GM12878 (cell line): ENCODE data around the gene MAD1L1. TPM values are rescaled to one million over a fixed set of nuclear protein-coding genes. Genes with fewer than 3 reads are reported as not detected.
A peak's percentile ranks its signal among the peaks of the same experiment; 100 is the strongest.

Experiments
- BHLHE40 ChIP-seq, 2 experiments: fragments of 450-650 bp in 1 of 2; IDR thresholded peaks; 2 replicates each; pipeline ENCODE4 v1.6.1; 2011 to 2017; ENCODE audit warnings: low read depth in 2 of 2, borderline replicate concordance in 1 of 2, improper control_type of control experiment in 1 of 2, low read length in 1 of 2, mild to moderate bottlenecking in 1 of 2
- CEBPB ChIP-seq, 2 experiments: fragments of 150-350 bp in 1 of 2; IDR thresholded peaks; 2 replicates each; pipeline ENCODE4 v1.6.1; 2012 to 2014; ENCODE audit warnings: low read depth in 2 of 2, low read length in 2 of 2, borderline replicate concordance in 1 of 2, inconsistent platforms in 1 of 2
- CHD2 ChIP-seq: IDR thresholded peaks from 2 replicates; pipeline ENCODE4 v1.6.1; 2011; ENCODE audit warnings: low read depth, low read length, improper control_type of control experiment, borderline replicate concordance
- CUX1 ChIP-seq: IDR thresholded peaks from 2 replicates; pipeline ENCODE4 v1.6.1; 2012; ENCODE audit warnings: improper control_type of control experiment, low read depth, low read length; ENCODE audit not compliant: insufficient replicate concordance
- E4F1 ChIP-seq: fragments of 450-650 bp; IDR thresholded peaks from 2 replicates; pipeline ENCODE4 v1.6.1; 2018; ENCODE audit warnings: borderline replicate concordance, mild to moderate bottlenecking; ENCODE audit not compliant: partially characterized antibody
- EED ChIP-seq: sonication (generic); IDR thresholded peaks from 2 replicates; pipeline ENCODE4 v1.6.1; 2016; ENCODE audit warnings: antibody characterized with exemption, low read depth
- EGR1 ChIP-seq, 2 experiments: IDR thresholded peaks; 1 replicate in 1 of 2; 2 replicates in 1 of 2; pipeline ENCODE4 v1.6.1; 2011 to 2012; ENCODE audit warnings: low read depth in 2 of 2, low read length in 2 of 2, borderline replicate concordance in 1 of 2, mild to moderate bottlenecking in 1 of 2, moderate library complexity in 1 of 2
- GABPA ChIP-seq: IDR thresholded peaks from 2 replicates; pipeline ENCODE4 v1.6.1; 2014; ENCODE audit warnings: antibody characterized with exemption, low read depth, mild to moderate bottlenecking, inconsistent platforms
- NFIC ChIP-seq: IDR thresholded peaks from 2 replicates; pipeline ENCODE4 v1.6.1; 2012; ENCODE audit warnings: low read depth, mild to moderate bottlenecking, inconsistent platforms, low read length, moderate library complexity
- RELB ChIP-seq: fragments of 450-650 bp; IDR thresholded peaks from 2 replicates; pipeline ENCODE4 v1.6.1; 2017; ENCODE audit warnings: low read depth, mild to moderate bottlenecking, moderate library complexity
- SMAD1 ChIP-seq: fragments of 450-650 bp; IDR thresholded peaks from 2 replicates; pipeline ENCODE4 v1.6.1; 2018; ENCODE audit warnings: mild to moderate bottlenecking, low read depth; ENCODE audit not compliant: partially characterized antibody
- SPI1 ChIP-seq: IDR thresholded peaks from 2 replicates; pipeline ENCODE4 v1.6.1; 2011; ENCODE audit warnings: low read depth, mild to moderate bottlenecking, low read length, moderate library complexity, borderline replicate concordance; ENCODE audit not compliant: insufficient read depth
- ZBTB11 ChIP-seq: fragments of 450-650 bp; formaldehyde crosslinking; IDR thresholded peaks from 2 replicates; pipeline ENCODE4 v1.5.0; 2022; ENCODE audit warnings: mild to moderate bottlenecking, missing genetic modification characterization
- polyA plus RNA-seq, 11 experiments: library from polyadenylated mRNA; depleted of rRNA in 4 of 11; unstranded in 6 of 11; stranded (reverse) in 5 of 11; fragments of >200 nt; fragmentation: Nextera tagmentation in 4 of 11; fragmentation: Illumina TruSeq in 1 of 11; extraction: Ambion mirVana in 4 of 11; extraction: Trizol in 1 of 11; gene quantifications; 1 replicate in 1 of 11; 2 replicates in 10 of 11; pipeline versions ENCODE4 v1.2.1 to v1.2.3, GENCODE V29; 2011 to 2016; ENCODE audit warnings: inconsistent platforms in 2 of 11, missing spikeins in 2 of 11, low read depth in 1 of 11
- total RNA-seq, 4 experiments: library from RNA; depleted of rRNA in 3 of 4; stranded (reverse); fragments of >200 nt in 3 of 4; fragmentation: Illumina TruSeq in 1 of 4; extraction: Trizol in 1 of 4; gene quantifications; 2 replicates each; pipeline versions ENCODE4 v1.2.1 to v1.2.3, GENCODE V29; 2013 to 2021

MAD1L1 gene
- total and polyA plus RNA-seq, 10 of the 15 experiments (the other 5 are each of a cell fraction or from before 2014, with no cell fraction given), result 2.2 to 76.8 (median 38.3) TPM

DNA sequence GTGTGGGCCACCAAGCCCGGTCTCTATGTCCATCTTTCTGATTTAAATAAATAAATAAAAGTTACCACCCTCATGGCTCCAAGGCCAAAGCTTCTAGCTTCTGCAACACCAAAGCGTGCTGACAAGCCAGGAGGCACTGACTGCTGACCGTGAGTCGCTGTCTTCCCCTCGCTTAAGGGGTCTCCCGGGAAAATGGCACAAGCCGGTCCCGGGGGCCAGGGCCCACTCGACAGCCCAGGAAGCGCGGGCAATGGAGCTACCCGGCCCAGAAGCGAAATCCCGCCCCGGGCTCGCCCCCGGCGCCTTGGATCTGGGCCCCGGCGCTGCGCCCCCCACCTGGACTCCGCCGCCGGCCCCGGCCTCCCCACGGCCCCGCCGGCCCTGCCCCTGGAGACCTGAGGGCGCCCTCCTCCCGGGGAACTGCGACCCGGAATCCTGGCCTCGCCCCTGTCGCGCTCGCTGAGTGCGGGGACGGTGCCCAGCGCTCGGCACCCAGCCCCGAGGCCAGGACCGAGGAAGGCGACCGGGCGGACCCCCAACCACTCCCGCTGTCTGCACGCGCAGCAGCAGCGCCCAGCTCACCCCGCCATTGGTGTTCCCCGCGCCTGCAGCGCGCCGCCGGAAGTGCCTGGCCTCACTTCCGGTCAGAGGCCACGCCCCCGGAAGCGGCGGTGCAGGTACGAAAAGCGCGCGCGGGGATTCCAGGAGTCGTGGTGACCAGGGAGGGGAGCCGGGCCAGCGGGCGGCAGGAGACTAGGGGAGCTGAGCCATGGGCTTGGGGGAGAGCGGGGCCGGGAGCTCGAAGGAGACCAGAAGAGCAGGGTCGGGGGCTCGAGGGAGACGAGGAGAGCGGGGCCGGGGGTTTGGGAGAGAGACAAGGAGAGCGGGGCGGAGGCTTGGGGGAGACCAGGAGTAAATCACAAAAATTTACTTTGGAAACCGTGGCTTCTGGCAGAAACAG is 9.1 kb upstream of the MAD1L1 start, which contains the start of the genes MRM2 and NUDT1 (continued):
- TF ChIP-seq GABPA (peak; percentile 96), EGR1 (IDR thresholded peaks at IDR 0.05; ENCODE audit: borderline replicate concordance in 1 of 2, low read depth in 2 of 2, low read length in 2 of 2) (peak in 1 of 2 experiments; percentile 35; a peak in 1 of 3 replicates), CUX1 (no peak), BHLHE40 (IDR thresholded peaks at IDR 0.05; ENCODE audit: borderline replicate concordance in 1 of 2, low read depth in 2 of 2, low read length in 1 of 2) (peak; percentile 30 to 81; a peak in 3 of 4 replicates), EED (no peak), E4F1 (peak; percentile 55), CHD2 (peak; percentile 73), ZBTB11 (CRISPR knock-in tag) (0 out of 2 replicates have a peak, but pooled peaks have one; percentile 11), SPI1 (no peak; the same call in 1 of the 2 replicates), NFIC (no peak), RELB (peak; percentile 86), SMAD1 (peak; percentile 44), CEBPB (IDR thresholded peaks at IDR 0.05; ENCODE audit: borderline replicate concordance in 1 of 2, low read depth in 2 of 2, low read length in 2 of 2) (no peak)
